ENCODE results near the gene CDCA5.

Gene CDCA5, protein sequence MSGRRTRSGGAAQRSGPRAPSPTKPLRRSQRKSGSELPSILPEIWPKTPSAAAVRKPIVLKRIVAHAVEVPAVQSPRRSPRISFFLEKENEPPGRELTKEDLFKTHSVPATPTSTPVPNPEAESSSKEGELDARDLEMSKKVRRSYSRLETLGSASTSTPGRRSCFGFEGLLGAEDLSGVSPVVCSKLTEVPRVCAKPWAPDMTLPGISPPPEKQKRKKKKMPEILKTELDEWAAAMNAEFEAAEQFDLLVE

DNA sequence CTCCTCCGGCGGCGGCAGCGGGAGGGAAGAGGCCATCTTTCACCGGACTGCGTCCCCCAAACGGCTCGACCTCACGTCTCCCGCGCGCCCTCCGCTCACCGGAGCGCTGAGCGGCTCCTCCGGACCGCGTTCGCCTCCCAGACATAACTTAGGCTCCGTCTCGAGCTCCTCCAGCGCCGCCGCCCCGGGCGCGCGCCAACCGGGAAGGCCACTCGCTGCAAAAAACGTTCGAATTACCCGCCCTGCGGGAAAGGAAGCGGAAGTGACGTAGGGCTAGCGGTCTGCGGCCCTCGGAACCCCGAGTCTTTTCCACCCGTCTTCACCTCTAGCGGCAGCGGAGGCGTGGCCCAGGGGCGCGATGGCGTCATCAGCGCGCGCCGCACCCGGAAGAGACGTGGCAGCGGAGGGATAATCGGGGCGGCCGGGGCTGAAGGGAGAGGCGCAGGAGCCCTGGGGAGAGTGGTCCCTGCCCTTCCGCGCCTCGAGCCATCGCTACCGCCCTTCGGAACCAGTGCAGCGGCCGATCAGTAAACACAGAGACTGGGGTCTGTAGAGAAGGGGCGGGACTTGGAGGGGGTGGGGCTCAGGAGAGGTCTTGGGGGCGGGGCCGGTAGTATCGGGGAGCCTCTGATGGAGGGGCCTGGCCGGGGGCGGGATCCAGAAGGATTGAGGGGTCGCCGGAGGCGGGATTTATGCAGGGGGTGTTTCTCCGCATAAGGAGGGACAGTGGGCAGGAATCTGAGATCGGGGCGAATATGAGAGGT, at the start of gene CDCA5, which contains the start of gene ZFPL1:
CDCA5 (minus strand) TSS at position 207 of the 764 bp plus-strand sequence; CDS start at position 145, 62 bp downstream.
ZFPL1 (plus strand) TSS at position 389 of the 764 bp plus-strand sequence. CDS start 477 bp downstream, outside the sequence.
- peak; percentile 90 to 97 (median 92) for DNase-seq

DNA sequence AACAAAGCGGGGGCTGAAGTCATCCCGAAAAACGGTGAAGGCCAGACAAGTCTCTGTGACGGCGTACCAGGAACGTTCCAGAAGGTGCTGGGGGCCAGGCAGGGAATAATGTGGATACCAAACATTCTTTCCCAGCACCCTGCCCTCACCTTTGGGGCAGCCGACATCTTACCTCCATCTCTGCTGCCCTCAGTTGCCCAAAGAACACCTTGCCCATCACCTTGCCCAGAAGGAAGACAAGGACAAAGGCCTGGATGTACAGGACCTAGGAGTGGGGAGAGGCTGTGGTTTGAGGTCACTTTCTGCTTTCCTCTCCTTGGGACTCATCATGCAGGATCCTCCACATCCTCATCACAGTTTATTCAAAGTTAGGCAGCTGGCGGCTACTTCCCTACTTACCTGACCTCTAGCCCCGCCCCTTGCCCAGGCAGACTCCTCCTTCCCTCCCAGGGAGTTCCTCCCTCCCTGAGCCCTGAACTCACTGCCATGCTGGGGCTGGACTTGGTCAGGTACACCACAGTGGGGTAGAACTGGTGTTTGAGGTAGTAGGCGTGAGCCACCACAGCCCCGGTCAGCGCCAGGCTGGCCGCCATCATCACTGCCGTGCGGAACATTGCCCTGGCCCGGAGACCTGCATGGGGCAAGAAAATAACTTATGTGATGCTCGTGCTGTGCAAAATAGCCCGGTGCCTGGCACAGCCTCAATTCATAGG, 49.3 kb upstream of the CDCA5 start:
- peak in 3 of 6 experiments; percentile 15 to 48 (median 25) for DNase-seq

DNA sequence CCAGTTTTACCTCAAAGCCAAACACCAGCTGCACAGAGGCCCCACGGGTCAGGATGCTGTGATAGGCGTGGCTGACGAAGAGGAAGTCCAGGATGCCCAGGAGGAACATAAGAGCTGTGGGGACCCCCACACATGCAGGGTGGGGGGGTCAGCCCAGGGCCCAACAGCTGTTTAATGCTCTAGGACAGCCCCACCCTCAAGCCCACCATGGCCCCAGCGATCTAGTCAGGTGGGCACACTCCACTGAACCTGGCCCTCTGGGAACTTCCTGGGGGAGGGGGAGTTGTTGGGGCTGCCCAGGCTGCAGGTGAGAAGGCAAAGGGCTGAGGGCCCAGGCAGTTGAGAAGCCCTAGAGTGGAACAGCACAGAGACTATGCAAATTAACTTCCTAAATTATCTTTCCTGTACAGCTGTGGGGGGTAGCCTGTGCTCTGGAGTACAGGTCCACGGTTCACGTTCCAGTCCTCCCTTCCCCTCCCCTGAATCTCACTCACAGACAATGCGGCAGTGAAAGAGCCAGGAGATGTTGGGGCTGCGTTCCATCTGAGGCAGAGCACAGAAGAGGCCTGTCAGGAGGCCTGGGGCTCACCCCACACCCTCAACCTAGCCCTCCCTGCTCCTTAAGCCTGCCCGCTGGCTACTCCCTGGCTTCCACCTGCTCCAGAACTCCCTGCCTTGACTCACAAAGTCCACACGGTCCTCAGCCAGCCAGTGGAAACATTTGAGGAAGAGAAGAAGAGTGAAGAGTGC, 48.6 kb upstream of the CDCA5 start:
- no peak for DNase-seq

DNA sequence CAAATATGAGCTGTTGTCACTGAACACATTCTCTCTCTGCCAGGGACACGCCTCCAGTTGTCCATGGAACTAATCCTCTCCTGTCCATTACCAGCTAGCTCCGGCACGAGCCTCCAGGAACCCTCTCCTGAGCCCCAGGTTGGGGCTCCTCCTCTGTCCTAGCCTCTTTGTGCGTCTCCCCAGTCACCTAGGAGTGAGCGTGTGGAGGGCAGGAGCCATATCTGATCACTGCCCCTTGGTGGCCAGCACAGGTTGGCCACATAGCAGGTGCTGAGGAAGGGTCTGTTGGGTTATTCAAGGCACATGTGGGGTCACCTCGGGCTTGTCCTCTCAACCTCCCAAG, 48.0 kb upstream of the CDCA5 start:
- DNase-seq: no peak

DNA sequence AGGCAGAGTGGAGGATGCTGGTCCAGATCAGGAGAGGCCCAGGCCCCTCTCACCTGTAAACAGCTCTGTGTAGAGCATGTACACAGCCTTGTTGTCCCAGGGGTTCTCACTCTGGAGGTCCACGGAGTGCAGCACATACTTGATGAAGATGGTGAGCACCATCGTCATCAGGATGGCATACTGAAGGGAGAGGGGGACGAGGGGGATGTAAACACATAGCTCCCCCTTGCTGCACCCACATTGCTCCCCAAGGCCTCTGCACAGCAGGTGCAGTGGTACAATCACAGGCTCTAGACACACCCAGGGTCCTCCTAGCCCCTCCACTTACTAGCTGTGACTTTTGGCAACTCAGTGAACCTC, 47.6 kb upstream of the CDCA5 start:
- DNase-seq: no peak

DNA sequence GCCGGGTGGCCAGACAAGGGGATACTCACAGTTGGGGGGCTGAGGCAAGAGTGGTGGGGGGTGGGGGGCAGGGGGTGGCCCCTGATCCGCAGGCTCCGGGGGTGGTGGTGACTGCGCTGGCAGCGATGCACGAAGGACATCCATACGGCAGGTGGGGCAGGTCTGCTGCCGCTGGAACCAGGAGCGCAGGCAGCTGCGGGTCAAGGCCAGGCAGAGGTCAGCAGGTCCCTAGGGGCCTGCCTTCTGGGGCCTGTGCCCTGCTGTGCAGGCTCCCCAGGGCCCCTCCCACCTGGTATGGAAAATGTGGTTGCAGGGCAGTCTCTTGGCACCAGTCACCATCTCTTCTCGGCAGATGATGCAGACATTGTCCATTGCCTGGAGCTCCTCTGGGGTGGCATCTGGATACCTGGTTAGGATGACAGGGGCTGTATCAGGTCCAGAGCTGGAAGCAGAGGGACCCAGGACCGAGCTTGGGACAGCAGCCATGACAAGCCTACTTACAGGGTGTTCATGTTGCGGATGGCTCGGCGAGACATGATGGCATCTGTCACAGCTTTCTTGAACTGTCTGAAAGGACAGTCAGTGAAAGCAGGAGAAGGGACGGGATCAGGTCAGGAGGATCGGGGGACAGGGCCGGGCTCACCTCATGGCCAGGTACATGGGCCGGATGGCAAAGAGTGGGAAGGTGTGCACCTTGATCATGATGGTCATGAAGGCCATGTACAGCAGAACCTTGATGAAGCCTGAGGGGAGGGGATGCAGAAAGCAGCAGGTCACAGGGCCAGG, 47.0 kb upstream of the CDCA5 start:
- no peak for DNase-seq

DNA sequence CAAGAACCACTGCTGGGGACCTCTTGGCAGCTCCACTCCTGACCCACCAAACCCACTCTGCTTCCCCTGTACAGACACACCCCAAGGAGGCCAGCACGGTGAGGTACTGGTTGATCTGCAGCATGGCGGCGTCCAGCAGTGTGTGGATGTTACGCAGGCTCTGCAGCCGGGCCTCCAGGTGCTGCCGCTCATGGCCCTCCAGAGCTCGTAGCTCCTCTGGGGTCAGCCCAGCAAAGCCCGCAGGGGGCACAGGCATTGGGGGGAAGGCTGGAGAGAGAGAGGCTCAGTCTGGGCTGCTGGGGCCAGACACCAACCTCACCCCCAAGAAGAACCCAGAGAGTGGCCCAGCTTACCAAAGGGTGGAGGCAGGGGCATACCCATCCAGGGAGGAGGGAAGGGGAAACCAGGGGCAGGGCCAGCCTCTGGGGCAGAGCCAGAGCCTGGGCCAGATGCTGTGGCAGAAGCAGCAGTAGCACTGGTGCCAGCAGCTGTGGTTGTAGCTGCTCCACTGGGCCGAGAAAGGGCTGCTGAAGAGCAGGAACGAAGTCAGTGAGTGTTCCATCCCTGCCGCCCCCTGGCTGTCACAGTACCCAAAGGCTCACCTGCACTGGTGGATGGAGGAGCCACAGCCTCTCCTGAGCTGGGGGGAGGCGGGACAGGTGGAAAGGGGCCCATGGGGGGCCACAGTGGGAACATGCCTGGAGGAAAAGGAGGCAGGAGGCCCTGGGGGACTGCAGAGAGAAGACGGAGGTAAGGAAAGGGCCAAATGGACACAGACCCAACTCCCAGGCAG, 46.0 kb upstream of the CDCA5 start:
- DNase-seq: no peak

DNA sequence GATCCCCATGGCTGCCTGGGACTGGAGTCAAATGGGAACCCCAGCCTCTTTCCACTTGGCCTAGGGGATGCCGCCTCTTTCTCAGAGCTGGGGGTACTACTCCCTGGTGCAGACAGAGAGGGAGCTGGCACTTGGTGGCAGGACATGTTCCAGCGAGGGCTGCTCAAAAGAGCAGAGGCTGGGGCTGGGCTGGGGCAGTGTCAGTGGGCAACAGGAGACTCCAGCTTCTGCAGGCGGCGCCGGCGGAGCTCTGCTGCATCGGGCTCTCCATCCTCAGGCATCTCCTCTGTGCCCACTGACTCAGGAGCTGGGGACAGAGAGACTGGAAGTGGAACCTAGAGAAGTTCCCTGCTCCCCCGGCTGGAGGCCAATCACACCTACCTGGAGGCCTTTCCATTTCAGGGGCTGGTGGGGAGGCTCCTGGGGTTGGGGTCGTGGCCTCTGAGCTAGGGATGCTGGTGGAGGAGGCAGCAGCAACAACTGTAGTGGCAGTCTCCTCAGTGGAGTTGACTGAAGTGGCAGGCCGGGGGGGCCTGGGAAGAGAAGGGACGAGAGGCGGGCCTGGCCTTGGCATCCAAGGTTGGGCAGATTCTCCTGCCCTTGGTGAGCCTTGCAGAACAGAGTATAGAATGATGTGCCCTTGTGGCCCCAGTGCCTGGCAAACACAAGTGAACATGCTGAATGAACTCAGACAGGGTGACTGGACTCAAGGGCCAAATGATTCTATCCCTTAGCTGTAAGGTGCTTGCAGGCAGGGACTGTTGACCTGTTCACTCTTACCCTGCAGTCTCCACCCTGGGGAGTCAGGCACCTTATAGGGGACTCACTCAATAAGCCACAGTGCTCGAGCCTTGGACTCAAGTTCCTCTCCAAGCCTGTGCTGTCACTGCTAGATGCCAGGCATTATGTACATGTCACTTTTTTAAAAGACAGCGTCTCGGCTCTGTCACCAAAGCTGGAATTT, 44.6 kb upstream of the CDCA5 start:
- no peak for DNase-seq

DNA sequence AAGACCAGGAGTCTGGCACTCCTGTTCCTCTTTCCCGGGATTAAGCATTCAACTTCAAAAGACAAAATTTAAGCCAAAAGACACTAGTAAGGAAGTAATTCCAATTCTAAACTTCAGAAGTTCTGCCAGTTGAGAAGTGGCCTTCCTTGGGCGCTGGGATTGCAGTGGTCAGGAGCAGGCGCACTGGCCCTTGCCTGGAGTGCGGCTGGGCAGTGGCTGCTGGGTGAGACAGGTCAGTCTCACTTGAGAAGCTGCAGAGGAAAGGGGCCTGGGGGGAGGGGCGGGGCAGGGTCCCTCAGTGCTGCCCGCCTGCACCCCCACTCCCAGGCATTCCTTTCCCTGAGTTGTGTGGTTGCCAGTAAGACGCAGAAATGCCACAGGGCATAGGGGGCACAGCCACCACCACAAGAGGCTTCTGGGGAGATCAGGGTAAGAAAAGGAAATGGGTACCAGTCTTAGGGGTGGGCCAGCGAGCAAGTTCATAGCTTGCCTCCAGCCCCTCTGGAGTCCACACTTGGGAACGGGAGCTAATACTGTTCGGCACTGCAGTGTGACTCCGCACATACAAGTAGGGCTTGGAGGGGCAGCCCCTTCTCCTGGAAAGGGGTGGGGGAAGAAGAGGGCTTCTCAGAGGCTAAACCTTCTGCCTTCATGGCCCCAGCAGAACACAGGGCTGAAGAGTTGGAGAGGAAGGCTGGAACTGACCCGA, 43.8 kb upstream of the CDCA5 start:
- no peak for DNase-seq

DNA sequence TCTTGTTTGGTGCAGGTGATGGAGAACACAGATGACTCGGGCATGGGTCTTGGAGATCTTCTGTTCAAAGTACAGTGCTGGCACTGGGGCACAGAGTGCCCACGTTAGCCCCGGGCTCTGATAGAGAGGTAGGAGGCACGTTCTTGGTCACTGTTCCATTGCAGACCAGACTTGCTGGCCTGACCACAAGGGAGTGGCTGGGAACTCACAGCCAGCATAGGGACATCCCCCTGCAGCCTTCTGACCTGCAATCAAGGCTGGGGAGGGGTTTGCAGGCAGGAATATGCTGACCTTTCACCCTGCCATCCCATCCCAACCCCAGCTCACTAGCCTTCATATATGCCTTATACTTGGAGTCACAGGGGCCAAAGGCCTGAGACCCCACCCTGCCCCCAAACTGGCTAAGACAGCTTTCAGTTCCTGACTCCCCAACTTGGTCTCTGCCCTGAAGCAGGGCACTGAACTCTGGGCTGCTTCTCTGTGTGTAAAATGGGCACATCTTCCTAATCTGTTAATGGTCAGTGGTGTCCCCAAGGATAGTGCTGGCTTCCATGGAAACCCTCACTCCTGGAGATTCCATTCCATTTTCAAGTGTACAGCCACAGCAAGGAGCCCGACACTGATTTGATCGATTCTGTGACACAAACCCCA, 42.9 kb upstream of the CDCA5 start:
- DNase-seq: no peak

DNA sequence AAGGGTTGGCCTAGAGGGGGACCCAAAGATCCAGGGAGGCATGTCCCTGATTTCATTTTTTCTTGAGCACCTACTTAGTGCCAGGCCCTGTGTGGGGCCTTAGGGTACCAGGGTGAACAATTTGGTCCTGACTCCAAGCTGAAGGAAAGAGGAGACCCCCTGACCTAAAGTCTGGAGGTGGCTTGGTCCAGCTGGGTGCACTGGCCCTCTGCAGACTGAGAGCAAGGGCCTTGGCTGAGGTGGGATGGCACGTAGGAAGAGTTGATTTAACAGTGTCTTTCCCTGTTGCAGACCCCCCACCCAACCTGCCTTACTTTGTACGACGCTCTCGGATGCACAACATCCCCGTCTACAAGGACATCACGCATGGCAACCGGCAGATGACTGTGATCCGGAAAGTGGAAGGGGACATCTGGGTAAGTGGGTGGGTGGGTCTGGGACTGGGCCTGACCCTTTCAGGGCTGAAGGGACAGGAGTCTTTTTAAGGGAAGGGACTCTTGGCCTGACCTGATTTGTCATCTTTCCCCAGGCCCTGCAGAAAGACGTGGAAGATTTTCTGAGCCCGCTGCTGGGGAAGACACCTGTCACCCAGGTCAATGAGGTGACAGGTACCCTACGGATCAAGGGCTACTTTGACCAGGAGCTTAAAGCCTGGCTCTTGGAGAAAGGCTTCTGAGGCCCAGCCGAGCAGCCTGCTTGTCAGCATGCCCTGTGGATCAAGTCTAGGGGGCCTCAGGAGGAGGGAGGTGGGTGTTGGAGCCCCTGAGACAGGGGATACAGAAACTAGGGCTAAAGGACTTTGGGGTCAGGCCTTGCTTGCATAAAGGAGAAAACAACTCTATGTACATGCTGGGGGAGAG, 41.6 kb upstream of the CDCA5 start:
- DNase-seq: no peak

DNA sequence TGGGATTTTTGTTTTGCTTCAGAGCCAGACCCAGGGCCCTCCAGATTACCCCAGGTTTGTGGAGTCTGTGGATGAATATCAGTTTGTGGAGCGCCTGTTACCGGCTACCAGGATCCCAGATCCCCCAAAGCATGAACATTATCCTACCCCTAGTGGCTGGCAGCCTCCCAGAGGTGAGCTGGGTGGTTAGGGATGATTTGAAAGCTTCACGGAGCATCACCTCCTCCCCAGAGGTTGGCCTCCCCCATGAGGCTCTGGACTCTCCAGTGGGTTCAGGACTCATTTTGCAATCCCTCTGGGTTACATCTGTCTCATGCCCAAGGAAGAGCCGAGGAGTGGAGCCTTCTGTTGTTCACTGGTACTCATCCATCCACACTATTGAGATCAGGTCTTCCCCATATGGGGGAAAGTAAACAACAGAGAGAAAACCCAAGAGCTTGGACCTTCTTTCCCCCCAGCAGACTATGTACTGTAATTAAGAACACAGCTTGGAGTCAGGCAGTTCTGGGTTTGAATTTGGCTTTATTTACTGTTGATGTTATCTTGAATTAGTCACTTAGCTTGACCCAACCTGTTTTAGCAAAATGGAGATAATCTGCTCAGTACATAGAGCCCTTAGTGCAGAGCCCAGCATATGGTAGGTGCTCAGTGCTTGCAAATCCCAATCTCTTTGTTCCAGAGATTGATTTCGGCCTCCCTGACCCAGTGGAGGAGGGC, 40.8 kb upstream of the CDCA5 start:
- no peak for DNase-seq

DNA sequence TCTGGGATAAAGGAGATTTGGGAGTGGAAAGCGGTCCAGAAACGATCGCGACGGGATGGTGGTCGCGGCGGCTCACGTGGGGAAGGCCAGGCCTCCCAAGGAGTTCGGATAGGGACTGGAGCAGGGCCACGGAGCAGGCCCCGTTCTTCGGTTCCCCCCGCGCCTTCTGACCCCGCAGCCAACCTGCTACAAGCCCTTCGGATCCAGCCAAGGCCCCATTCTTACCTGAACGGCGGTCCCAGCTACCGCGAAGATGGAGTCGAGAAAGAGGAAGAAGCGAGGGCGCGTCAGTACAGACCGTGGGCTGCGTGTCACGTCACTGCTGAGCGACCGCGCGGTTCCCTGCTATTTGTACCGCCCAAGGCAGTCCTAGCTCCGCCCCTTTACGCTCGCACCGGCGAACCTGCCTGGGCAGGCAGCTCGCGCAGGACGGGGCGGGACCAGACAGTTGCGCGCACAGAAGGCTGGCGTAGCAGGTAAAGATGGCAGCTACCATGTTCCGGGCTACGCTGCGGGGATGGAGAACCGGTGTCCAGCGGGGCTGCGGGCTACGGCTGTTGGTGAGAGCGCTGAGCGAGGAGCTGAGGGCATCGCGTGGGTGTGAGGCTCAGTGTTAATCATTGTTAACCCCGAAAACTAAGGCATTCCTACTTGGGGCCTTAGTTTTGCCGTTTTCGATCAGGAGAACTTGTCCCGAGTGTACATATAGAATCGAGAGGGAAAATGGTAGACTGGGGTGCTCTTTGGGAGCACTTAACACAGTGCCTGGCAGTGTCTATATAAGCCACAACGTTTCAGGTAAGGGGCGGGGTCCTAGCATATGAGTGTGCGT, 38.2 kb upstream of the CDCA5 start, which contains the start of the genes FAU and MRPL49:
FAU (minus strand) TSS at position 270 of the 832 bp plus-strand sequence. CDS start 321 bp downstream, outside the sequence.
MRPL49 (plus strand) TSS at position 457 of the 832 bp plus-strand sequence; CDS start at position 483, 26 bp downstream.
- DNase-seq: peak; percentile 92 to 99 (median 98)

DNA sequence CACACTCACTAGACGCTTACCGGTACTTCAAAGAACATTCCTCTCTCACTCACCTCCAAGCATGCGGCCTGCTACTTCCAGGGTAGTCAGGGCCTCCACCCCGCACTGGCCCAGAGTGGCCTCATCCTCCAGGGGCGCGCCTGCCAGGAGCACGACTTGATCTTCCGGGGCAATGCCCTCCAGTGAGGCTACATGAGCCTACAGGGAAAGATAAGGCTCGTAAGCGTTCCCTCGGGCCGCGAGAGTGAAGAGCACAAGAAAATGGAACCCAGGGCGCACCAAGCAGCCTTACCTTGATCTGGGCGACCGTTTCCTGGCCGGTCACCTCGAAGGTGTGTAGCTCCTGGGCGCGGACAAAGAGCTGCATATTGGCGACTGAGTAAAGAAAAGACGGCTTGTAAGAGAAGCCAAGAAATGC, 37.6 kb upstream of the CDCA5 start:
- DNase-seq: peak in 2 of 6 experiments; percentile 12 to 30

DNA sequence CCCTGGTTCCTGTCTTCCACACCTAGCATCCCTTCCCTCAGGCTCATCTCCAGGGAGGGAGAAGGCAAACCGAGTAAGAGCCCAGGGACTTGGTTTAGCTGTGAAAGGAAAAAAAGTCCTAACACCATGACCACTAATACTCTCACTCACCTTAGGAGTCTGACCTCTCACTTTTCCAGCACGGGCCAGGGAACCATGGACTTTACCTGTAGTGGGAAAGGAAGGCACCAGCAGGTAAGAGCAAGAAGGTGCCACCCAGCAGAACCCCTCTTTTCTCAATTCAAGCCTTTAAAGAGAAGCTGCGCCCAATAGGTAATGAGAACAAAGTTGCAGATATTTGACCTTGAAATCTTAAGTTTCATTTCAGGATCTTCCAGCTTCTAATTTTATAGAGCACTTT, 37.0 kb upstream of the CDCA5 start:
- no peak for DNase-seq

DNA sequence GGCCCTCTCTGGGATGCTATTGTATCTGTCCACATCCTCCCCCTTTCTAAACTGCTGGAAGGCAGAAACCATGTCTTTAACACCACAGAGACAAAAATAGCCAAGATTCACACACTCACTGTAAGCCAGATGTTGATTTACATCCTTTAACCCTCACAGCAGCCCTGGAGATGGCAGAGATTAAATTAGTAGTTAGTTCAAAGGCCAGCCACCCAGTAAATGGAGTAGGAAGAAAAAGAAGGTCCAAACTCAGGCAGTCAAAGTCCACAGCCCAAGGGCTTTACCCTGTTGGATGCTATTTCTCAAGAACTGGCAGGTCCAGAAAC, 35.8 kb upstream of the CDCA5 start:
- no peak for DNase-seq

All from stimulated activated naive CD4-positive, alpha-beta T cell (primary cell).